HG03521 (cell line): ENCODE results near the gene DOCK1.

ENCODE experiments used
- ATAC-seq: cut with Tn5 transposase; IDR thresholded peaks from one replicate; pipeline ENCODE4 v1.9.1; 2021; ENCODE audit warnings: mild to moderate bottlenecking, moderate library complexity; ENCODE audit not compliant: unreplicated experiment

DOCK1 gene

DNA sequence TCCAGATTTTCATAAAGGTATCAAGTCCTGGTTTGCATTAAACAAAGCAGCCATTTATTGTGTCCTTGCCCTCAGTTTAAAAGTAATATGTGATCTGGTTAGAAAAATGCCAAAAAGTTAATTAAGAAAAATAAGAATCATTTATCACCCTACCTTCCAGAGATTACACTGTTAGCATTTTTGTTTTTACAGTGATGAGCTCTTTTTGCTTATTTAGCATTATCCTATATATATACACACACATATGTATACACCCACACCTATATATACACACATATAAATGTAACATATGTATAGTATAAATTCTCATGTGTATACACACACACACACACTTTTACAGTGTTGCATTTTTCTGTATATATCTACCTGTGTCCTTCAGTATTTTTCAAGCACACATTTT is 163.3 kb downstream of the DOCK1 start:
- ATAC-seq = no peak

- no peak for ATAC-seq
Observed at GRCh38 chr10:127069436-127069835, 164.2 kb downstream of the DOCK1 start.

DNA sequence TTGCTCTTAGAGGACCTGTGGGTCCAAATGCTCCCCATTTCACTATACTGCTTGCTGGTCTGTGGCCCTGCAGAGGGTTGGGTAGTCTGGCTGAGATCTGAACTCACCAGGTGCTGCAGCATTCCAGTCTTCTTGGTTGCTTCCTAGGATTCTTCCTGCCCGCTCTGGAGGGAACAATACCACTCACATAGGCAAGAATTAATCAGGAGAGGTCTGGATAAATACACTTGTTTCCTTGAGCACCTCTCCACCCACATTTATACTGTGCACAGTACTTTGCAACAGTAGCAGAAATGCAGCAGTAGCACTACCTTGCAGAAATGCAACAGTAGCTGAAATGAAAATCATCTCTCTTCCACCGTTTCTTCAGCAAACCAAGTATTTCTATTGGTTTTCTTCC is 165.9 kb downstream of the DOCK1 start:
- ATAC-seq = no peak

- no peak for ATAC-seq
Observed at GRCh38 chr10:127073666-127074065, 168.4 kb downstream of the DOCK1 start.

DNA sequence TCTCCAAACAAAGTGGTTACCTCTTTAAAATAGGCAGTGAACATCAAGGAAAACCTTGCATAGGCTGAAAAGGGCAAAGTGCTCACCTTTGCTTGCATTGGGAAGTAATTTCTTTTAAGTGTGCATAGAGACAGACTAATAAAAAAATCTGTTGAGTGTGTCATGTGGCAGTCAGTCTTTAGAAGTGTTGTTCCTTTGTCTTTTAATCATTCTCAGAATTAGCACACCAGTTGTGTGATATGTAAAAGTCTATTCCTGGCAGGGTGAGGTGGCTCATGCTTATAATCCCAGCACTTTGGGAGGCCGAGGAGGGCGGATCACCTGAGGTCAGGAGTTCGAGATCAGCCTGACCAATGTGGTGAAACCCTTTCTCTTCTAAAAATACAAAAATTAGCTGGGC is 174.2 kb downstream of the DOCK1 start:
- no peak for ATAC-seq

GRCh38 chr10:127080317-127080716 is 175.1 kb downstream of the DOCK1 start:
- ATAC-seq = no peak

DNA sequence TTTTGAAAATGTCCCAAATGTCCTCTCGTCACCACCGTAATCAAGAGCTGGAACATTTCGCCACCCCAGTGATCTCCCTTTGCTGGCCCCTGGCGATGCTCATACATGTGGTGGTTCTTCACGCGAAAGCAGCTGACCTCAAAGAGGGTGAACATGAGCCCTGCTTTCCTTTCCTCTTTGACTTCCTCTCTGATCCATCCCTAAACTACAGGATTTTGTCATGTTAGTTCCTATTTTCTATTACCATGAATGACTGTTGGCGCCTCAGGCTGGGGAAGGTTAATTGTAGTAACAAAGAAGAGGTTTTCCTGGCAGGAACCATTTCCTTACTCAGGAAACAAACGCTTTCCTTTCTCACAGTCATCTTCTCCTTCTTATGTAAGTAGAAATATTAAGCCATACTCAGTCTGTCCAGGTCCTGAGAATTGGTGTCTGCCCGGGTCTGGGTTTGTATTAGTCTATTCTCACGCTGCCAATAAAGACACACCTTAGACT is 176.7 kb downstream of the DOCK1 start:
- no peak for ATAC-seq

DNA sequence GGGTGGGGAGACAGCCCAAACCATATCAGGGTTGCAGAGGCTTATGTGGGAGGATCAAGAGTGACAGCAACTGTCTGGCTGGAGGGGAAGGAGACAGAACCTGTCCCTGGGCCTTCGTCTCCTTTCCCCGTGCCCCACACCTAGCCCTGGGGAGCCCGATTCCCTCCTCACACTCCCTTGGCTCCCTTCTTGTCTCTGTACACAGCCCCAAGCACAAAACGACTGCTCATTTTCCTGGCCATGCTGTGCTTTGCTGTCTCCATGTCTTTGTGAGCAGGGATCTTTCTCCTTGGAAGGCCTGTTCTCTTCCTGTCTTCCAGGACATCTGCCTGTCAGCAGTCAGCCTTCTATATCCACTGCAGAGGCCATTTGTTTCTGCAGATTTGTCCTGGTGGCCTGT is 177.4 kb downstream of the DOCK1 start:
- ATAC-seq = no peak

GRCh38 chr10:127085957-127086356 is 180.7 kb downstream of the DOCK1 start:
- ATAC-seq = no peak

DNA sequence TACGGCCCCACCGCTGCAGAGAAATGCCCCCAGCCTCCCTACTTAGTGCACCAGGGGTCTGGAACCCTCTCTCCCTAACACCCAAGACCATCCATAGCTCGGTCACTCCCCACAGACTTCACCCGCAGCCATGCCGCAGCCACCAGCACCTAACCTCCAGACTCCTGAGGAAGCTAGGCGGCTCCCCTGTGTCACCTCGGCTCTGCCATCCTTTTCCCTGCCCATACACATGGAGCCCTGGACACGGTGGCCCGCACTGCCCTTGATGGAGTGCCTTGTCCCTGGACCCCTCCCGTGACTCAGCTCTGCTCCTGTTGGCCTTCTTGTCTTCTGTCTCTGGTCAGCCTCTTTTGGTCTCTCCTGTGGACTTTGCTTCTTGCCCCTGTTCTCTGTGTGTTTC is 183.7 kb downstream of the DOCK1 start:
- ATAC-seq = no peak

DNA sequence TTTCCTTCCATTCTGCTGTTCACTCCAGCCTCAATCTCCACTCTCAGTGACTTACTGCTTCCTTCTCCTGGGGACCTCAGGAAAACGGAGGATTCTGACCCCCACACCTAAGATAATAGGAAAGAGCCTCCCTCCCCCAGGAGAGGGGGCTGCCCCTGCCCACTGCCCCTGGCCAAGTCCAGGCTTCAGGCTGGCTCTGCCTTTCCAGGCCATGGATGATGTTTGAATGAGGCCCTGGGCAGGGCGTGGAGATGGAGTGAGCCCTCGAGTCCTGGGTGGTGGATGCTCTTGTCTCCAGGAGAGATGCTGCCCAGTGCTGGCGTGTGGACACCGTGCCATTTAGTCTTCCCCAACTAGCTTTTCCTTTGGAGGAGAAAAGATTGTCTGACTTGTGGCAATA is 184.2 kb downstream of the DOCK1 start:
- no peak for ATAC-seq

GRCh38 chr10:127090138-127090537 is 184.9 kb downstream of the DOCK1 start:
- no peak for ATAC-seq

DNA sequence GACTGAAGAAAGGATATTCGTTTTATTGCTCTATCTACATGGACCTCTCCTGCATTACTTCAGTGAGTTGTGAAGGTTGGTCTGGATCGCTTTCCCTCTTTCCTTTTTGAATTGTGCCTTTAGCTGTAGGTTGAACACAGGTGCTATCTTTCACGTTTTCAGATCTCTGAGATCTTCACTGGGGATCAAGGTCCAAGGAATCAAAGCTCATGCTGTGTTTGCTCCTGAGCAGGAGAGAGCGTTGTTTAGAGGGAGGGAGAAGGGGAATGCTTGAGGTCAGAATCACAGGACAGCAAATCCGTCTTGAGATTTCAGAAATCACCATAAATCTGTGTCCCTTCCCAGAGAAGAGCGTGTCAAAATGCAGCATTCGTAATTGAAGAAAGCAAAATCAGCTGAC is 186.1 kb downstream of the DOCK1 start:
- no peak for ATAC-seq

GRCh38 chr10:127092916-127093315 is 187.7 kb downstream of the DOCK1 start:
- ATAC-seq = no peak

DNA sequence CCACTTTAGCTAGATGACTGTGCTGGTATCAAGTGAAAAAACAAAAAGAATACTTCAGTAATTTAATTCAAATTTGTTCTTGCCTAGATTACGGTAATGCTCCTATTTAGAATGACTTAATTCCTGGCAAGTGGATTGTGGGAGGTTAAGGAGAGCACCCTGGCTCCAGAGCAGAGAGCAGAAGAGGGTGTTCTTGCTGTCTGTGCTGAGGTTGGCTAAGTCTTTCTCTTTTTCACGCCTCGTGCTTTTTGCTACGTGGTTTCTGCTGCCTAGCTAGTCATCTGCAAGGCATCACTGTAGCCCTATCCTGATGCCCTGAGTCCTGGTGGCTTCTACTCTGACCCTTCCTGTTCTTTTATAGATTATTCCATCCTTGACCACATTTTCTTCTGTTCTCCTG is 189.8 kb downstream of the DOCK1 start:
- no peak for ATAC-seq

DNA sequence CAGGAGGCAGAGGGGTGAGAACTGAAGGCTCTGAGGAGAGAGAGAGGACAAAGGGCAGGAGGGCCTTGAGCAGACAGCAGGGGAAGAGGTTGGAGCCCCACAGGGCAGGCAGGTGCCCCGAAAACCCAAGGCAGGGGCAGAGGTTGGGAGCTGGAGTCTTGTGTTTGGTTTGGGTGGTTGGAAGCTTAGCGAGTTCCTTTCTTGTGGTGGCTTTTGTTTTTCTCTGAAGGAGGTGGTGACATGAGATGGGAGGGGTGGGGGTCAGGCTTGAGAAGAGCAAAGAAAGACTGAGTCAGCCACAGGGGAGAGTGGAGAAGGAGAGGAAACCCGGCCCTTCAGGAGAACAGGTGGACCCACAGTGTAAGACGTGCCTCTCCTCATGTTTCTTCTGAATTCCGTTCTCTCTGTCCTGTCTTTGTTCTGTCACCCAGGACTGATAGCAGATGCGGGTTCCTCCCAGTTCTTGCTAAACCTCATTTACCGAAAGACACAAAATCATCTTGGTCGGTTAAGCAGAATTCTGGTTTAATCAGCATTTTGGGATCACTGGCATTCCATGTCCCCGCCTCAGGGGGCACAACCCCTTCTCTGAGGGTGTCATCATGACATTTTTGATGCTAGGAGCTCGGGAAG is 195.9 kb downstream of the DOCK1 start:
- ATAC-seq = no peak

GRCh38 chr10:127102176-127102575 is 196.9 kb downstream of the DOCK1 start:
- ATAC-seq = no peak

GRCh38 chr10:127115100-127115499 is 209.9 kb downstream of the DOCK1 start:
- ATAC-seq = no peak

GRCh38 chr10:127117125-127117524 is 211.9 kb downstream of the DOCK1 start:
- ATAC-seq = no peak

DNA sequence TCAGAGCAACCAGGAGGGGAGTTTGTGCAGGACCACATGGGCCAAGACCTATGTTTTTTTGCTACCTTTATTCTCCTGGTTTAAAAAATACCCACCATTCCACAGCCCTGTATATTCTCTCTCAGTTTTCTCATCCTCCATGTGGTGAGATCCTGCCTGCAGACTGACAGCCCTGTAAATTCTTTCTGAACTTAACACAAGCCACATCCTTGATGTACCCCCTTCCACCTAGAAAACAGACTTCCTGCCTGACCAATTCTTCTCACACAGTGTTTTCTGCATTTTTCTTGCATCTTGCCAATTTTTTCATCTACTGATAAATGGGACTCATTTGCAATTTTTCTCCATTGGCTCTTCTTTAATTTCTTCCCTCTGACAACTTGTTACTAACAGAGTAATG is 212.8 kb downstream of the DOCK1 start:
- ATAC-seq = no peak

- ATAC-seq = no peak
Observed at GRCh38 chr10:127119936-127120335, 214.7 kb downstream of the DOCK1 start.

DNA sequence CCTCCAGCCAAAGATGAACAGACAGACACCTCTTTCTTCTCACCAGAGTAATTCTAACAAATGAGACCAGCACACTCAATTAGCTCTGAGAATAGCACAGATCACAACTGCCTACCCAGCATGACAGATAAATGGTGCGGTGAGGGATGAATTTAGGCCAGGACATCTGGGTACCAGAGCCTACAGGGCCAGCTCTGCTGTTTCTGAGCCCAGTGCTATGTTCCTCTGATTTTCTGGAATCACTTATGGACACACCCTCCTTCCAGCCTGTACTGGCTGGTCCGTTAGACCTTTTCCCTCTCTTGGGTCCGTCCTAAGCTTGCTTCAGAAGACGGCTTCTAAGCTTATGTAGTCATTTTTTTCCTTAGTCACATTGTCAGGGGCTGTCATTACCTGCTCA is 217.6 kb downstream of the DOCK1 start:
- no peak for ATAC-seq

DNA sequence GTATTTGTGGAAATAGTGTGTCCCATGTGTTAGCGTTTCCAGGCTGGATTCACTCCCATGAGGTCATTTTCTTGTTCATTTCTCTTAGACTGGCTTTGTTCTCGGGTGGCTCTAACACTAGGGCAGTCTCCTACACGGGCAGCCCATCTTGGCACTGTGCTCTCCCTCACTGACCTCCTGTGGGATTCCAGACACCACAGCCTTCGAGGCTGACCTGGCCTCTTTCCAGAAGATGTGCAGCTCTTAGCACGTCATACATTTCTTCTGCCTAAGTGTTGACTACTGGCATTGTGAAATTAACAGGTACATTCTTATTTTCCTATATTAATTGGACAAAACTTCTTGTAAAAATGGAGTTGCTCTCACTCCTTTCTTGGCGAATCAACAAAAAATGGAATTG is 218.4 kb downstream of the DOCK1 start:
- ATAC-seq = no peak
